Endothelial cell of umbilical vein (primary cell): ENCODE measurements around the gene UIMC1. TPM values are rescaled to one million over a fixed set of nuclear protein-coding genes. Genes with fewer than 3 reads are reported as not detected.

ENCODE experiments used
- BruUV-seq: library from RNA; stranded (reverse); fragments of 400-500 nt; replicated peaks from 2 replicates; lab custom pipeline; 2021; lab: Mats Ljungman, UMichigan
- CTCF ChIA-PET: fragments of 300-600, 350-600 bp; sonication (Branson Sonifier 250); formaldehyde crosslinking; loops from one replicate; lab custom pipeline; 2021; ENCODE audit warnings: antibody characterized with exemption, inconsistent platforms; lab: Charles Lee
- POLR2A ChIA-PET: fragments of 300-600, 350-600 bp; sonication (Branson Sonifier 250); formaldehyde crosslinking; loops from one replicate; lab custom pipeline; 2021; ENCODE audit warnings: antibody characterized with exemption, inconsistent platforms; lab: Charles Lee
- DNase-seq: peaks from one replicate; pipeline ENCODE4 v3.0.0-alpha.2; 2011; ENCODE audit warnings: low read depth, low spot score
- FAIRE-seq: peaks from 2 replicates; lab custom pipeline; 2011; peaks lifted over from hg19 to GRCh38; lab: Jason Lieb, UNC
- H2AFZ ChIP-seq: 2 replicates; pipeline ENCODE4 v1.6.0; 2012; ENCODE audit warnings: low read depth, low read length, control low read depth, inconsistent platforms
- H3K27ac ChIP-seq: 2 replicates; pipeline ENCODE4 v1.5.1; 2011; ENCODE audit warnings: low read depth, mild to moderate bottlenecking, control low read depth, low read length, moderate library complexity; ENCODE audit not compliant: insufficient read depth
- H3K27me3 ChIP-seq, 2 experiments: 2 replicates each; pipeline versions ENCODE4 v1.6.0 to v1.6.1; 2011; ENCODE audit warnings: low read length in 2 of 2, mixed read lengths in 1 of 2; ENCODE audit not compliant: control insufficient read depth in 2 of 2, insufficient read depth in 2 of 2
- H3K36me3 ChIP-seq, 2 experiments: 2 replicates in 1 of 2; 3 replicates in 1 of 2; pipeline ENCODE4 v1.5.1; 2011; ENCODE audit warnings: low read length in 2 of 2, mild to moderate bottlenecking in 1 of 2, moderate library complexity in 1 of 2; ENCODE audit not compliant: control insufficient read depth in 2 of 2, insufficient read depth in 2 of 2; ENCODE audit errors: extremely low read depth in 1 of 2
- H3K4me1 ChIP-seq: 3 replicates; pipeline ENCODE4 v1.5.1; 2011; ENCODE audit warnings: mild to moderate bottlenecking, low read length; ENCODE audit not compliant: control insufficient read depth, insufficient read depth; ENCODE audit errors: extremely low read depth
- H3K4me2 ChIP-seq: 2 replicates; pipeline ENCODE4 v1.6.1; 2011; ENCODE audit warnings: low read length, control low read depth, mixed read lengths; ENCODE audit not compliant: insufficient read depth
- H3K4me3 ChIP-seq, 3 experiments: fragments of 200-600 bp in 1 of 3; sonication (generic), shearing (Covaris generic) in 1 of 3; replicated peaks in 1 of 3; 2 replicates each; pipeline ENCODE4 v1.5.1; 2011 to 2016; ENCODE audit warnings: control low read depth in 3 of 3, low read length in 3 of 3, mild to moderate bottlenecking in 2 of 3, inconsistent platforms in 1 of 3, low read depth in 1 of 3, moderate library complexity in 1 of 3; ENCODE audit not compliant: insufficient read depth in 1 of 3
- H3K79me2 ChIP-seq: 2 replicates; pipeline ENCODE4 v1.6.0; 2012; ENCODE audit warnings: low read length, inconsistent platforms; ENCODE audit not compliant: control insufficient read depth, insufficient read depth
- H3K9ac ChIP-seq: replicated peaks from 2 replicates; pipeline ENCODE3; 2011; ENCODE audit warnings: low read length, control low read depth; ENCODE audit not compliant: insufficient read depth; ENCODE audit errors: extremely low read depth
- H3K9me1 ChIP-seq: replicated peaks from 3 replicates; pipeline ENCODE4 v1.6.0; 2011; ENCODE audit warnings: mild to moderate bottlenecking, low read length; ENCODE audit not compliant: control insufficient read depth, insufficient read depth; ENCODE audit errors: extremely low read depth
- H3K9me3 ChIP-seq: replicated peaks from 2 replicates; pipeline ENCODE4 v1.5.1; 2012; ENCODE audit warnings: low read length, inconsistent platforms; ENCODE audit not compliant: control insufficient read depth, insufficient read depth
- H4K20me1 ChIP-seq: replicated peaks from 2 replicates; pipeline ENCODE3; 2011; ENCODE audit warnings: mild to moderate bottlenecking, low read length; ENCODE audit not compliant: control insufficient read depth, insufficient read depth; ENCODE audit errors: extremely low read depth
- CTCF ChIP-seq, 2 donors: IDR thresholded peaks; 1 replicate in 1 of 2; 2 replicates in 1 of 2; pipeline ENCODE4 v1.5.1; 2011; ENCODE audit warnings: low read length in 2 of 2, mild to moderate bottlenecking in 2 of 2, moderate library complexity in 2 of 2, control low read depth in 1 of 2, inconsistent platforms in 1 of 2, low read depth in 1 of 2; ENCODE audit not compliant: insufficient read depth in 1 of 2; ENCODE audit errors: extremely low read depth in 1 of 2
- EZH2 ChIP-seq: IDR thresholded peaks from 2 replicates; pipeline ENCODE4 v1.6.1; 2012; ENCODE audit warnings: borderline replicate concordance, low read depth, mild to moderate bottlenecking, moderate library complexity, low read length, inconsistent platforms; ENCODE audit not compliant: severe bottlenecking
- FOS ChIP-seq: IDR thresholded peaks from 2 replicates; pipeline ENCODE4 v1.6.1; 2011; ENCODE audit warnings: mild to moderate bottlenecking, low read length, moderate library complexity, borderline replicate concordance; ENCODE audit not compliant: insufficient read depth
- GATA2 ChIP-seq: IDR thresholded peaks from 2 replicates; pipeline ENCODE4 v1.7.0; 2011; ENCODE audit warnings: low read depth, mild to moderate bottlenecking, moderate library complexity, mixed read lengths, low read length; ENCODE audit not compliant: insufficient read length, insufficient read depth
- JUN ChIP-seq: IDR thresholded peaks from 2 replicates; pipeline ENCODE4 v1.6.1; 2011; ENCODE audit warnings: borderline replicate concordance, low read depth; ENCODE audit not compliant: insufficient read length, insufficient read depth
- MAX ChIP-seq: IDR thresholded peaks from 2 replicates; pipeline ENCODE4 v1.6.1; 2011; ENCODE audit not compliant: insufficient read depth, insufficient read length
- MYC ChIP-seq: IDR thresholded peaks from one replicate; pipeline ENCODE4 v1.6.1; 2011; ENCODE audit warnings: mild to moderate bottlenecking, low read depth, low read length
- POLR2A ChIP-seq: IDR thresholded peaks from 2 replicates; pipeline ENCODE4 v1.6.1; 2012; ENCODE audit warnings: low read depth, mild to moderate bottlenecking, control low read depth, low read length
- POLR2AphosphoS5 ChIP-seq: IDR thresholded peaks from 2 replicates; pipeline ENCODE4 v1.6.1; 2012; ENCODE audit warnings: low read depth, mild to moderate bottlenecking, control low read depth, low read length, moderate library complexity; ENCODE audit not compliant: insufficient read depth
- dilution Hi-C: fragments of 300-500 bp; cut with MboI; formaldehyde crosslinking; loops from one replicate; pipeline ENCODE4 v1.15.0; 2019; ENCODE audit warnings: low sequenced_read_pairs; ENCODE audit not compliant: extremely low pct_ligation_motif_present
- intact Hi-C: fragments of 100-400 bp; cut with micrococcal nuclease; formaldehyde crosslinking; loops from one replicate; pipeline ENCODE4 v1.10.0; 2022
- polyA plus RNA-seq, 4 experiments: library from polyadenylated mRNA; depleted of rRNA in 3 of 4; stranded (reverse) in 3 of 4; unstranded in 1 of 4; fragments of >200 nt; gene quantifications; 2 replicates each; pipeline versions ENCODE4 v1.2.1 to v1.2.3, GENCODE V29; 2011 to 2012; ENCODE audit warnings: missing spikeins in 1 of 4
- total RNA-seq: library from RNA; stranded (reverse); gene quantifications from 2 replicates; pipeline ENCODE4 v1.2.3, GENCODE V29; 2021

The UIMC1 gene
- total and polyA plus RNA-seq, 2 donors (not counting 3 experiments of a cell fraction or from before 2014, with no cell fraction given) = 17.2 to 60.1 TPM

GRCh38 chr5:176880366-176881020 is 126.1 kb downstream of the UIMC1 start:
- Histone ChIP-seq H3K4me3 (no peak overlapping the region), H3K9me3 (no peaks in the 10 kb centered on the region), H3K9me1 (no peaks in the 10 kb centered on the region), H4K20me1 (no peaks in the 10 kb centered on the region), H3K79me2 (no peaks in the 10 kb centered on the region), H3K27ac (no peak overlapping the region), H3K36me3 (no peaks in the 10 kb centered on the region), H2AFZ (no peak overlapping the region), H3K9ac (no peak overlapping the region), H3K4me1 (no peaks in the 10 kb centered on the region), H3K4me2 (no peak overlapping the region), H3K27me3 (peaks cover 0 to 3% of the 10 kb centered on the region in 2 experiments)
- BruUV-seq = no TSS peak
- dilution Hi-C loops = no loop called here
- intact Hi-C loops = loop anchor here (10.0 kb wide), 1 partner anchor 216 kb away; no protein-coding TSS in a partner anchor
- DNase-seq = no peak
- FAIRE-seq = no peak
- TF ChIP-seq EZH2 (no peak), MAX (no peak), POLR2A (no peak), POLR2AphosphoS5 (no peak), JUN (no peak), FOS (no peak), CTCF (IDR thresholded peaks at IDR 0.05; ENCODE audit: extremely low read depth in 1 of 2, insufficient read depth in 1 of 2, low read depth in 1 of 2, low read length in 2 of 2) (no peak), GATA2 (no peak), MYC (no peak)
- ChIA-PET POLR2A (no interaction called here), CTCF (interaction anchor here (1.1 kb wide), 1 partner anchor 220 kb away, joined by 3 read pairs; no protein-coding TSS in a partner anchor)
